ENCODE measurements around the gene PRELID3B. TPM values are rescaled to one million over a fixed set of nuclear protein-coding genes. Genes with fewer than 3 reads are reported as not detected.

PRELID3B gene
- 102 and 127 TPM in 2 replicates for total RNA-seq (2014; rRNA removed; shearing (Covaris generic))

- Histone ChIP-seq H3K4me1 (replicated peaks) (peaks cover 24% of the 10 kb centered on the region), H3K27ac (peak within 1 kb of the TSS; percentile 39), H3K9me3 (replicated peaks) (no peaks in the 10 kb centered on the region), H3K4me3 (peak within 1 kb of the TSS; percentile 79), H3K27me3 (replicated peaks) (no peaks in the 10 kb centered on the region), H3K36me3 (peaks cover 42% of the 10 kb centered on the region)
- DNase-seq (ENCODE audit: low read depth in 1 of 2, low spot score in 2 of 2), result no peak
Observed at GRCh38 chr20:59042151-59042795, at the start of gene PRELID3B. Gene PRELID3B, minus strand, starts transcription at chr20:59042786. Its CDS starts 56 bp downstream, at chr20:59042730.

- Histone ChIP-seq H3K36me3 (no peaks in the 10 kb centered on the region), H3K4me3 (no peak overlapping the region), H3K27me3 (replicated peaks) (peaks cover 34% of the 10 kb centered on the region), H3K9me3 (replicated peaks) (no peaks in the 10 kb centered on the region), H3K27ac (no peak overlapping the region), H3K4me1 (replicated peaks) (no peaks in the 10 kb centered on the region)
- DNase-seq (ENCODE audit: low read depth in 1 of 2, low spot score in 2 of 2), result peak; percentile 38 to 68
Observed at GRCh38 chr20:59087829-59088433, 45.3 kb upstream of the PRELID3B start.

DNA sequence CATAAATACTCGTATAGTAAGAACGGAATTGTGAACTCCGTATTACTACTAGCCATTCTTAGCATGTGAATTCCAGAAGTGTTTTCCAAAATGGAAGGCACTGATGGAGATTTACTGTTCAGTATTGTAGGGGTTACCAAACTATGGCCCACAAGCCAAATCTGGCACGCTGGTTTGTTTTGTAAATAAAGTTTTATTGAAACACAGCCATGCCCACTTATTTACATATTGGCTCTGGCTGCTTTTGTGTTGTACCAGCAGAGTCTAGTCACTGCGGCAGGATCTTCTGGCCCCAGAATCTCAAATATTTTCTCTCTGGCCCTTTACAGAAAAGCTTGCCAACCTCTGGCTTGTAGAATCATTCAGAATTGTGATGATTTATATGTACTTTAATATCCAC, 44.3 kb upstream of the PRELID3B start:
- no peak for DNase-seq (ENCODE audit: low read depth in 1 of 2, low spot score in 2 of 2)
- Histone ChIP-seq H3K4me3 (no peak overlapping the region), H3K27ac (no peak overlapping the region), H3K36me3 (no peaks in the 10 kb centered on the region), H3K4me1 (replicated peaks) (no peaks in the 10 kb centered on the region), H3K27me3 (replicated peaks) (peaks cover 32% of the 10 kb centered on the region), H3K9me3 (replicated peaks) (no peaks in the 10 kb centered on the region)

- Histone ChIP-seq H3K4me1 (replicated peaks) (no peaks in the 10 kb centered on the region), H3K27me3 (replicated peaks) (peaks cover 19% of the 10 kb centered on the region; the same call in 1 of the 2 replicates), H3K27ac (no peak overlapping the region), H3K4me3 (no peak overlapping the region), H3K36me3 (no peaks in the 10 kb centered on the region), H3K9me3 (replicated peaks) (no peaks in the 10 kb centered on the region)
- DNase-seq (ENCODE audit: low read depth in 1 of 2, low spot score in 2 of 2), result no peak
Observed at GRCh38 chr20:59084041-59084850, 41.7 kb upstream of the PRELID3B start.

- no peak overlapping the region for H3K27ac ChIP-seq
- no peaks in the 10 kb centered on the region for H3K9me3 ChIP-seq (replicated peaks)
- H3K4me1 ChIP-seq (replicated peaks), result no peaks in the 10 kb centered on the region
- H3K27me3 ChIP-seq (replicated peaks), result peaks cover 27% of the 10 kb centered on the region
- no peak overlapping the region for H3K4me3 ChIP-seq
- H3K36me3 ChIP-seq, result no peaks in the 10 kb centered on the region
- no peak for DNase-seq (ENCODE audit: low read depth in 1 of 2, low spot score in 2 of 2)
Observed at GRCh38 chr20:59082981-59083380, 40.4 kb upstream of the PRELID3B start.

DNA sequence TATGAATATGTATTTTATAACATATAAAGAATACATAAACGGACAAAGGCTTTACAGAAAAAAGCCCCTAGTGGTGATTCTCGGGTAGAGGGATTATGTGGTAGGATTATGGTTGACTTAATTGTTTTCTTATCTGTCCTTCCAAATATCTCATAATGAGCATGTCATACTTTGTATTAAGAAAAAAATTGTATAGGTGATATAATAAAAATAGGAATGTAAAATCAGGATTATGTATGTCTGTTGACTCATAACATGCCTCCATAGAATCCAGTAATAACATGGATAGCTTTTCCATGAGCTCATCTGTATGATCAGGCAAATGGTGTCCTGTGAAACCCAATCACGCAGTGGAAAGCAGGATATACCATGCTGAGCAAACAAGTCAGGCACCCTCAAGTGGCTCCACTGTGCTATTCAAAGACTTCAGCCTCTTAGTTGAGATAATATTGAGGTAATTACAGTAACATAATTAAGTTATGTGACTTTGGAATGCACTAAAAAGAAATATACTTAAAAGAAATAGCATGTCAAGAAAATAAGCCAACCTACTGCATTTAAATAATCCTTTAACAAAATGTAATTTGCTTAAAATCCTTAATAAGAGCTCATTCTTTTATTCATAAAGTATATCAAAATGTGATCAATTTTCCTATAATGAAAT, 39.6 kb upstream of the PRELID3B start:
- Histone ChIP-seq H3K27ac (no peak overlapping the region), H3K36me3 (no peaks in the 10 kb centered on the region), H3K4me3 (no peak overlapping the region), H3K27me3 (replicated peaks) (peaks cover 27% of the 10 kb centered on the region), H3K9me3 (replicated peaks) (no peaks in the 10 kb centered on the region), H3K4me1 (replicated peaks) (no peaks in the 10 kb centered on the region)
- no peak for DNase-seq (ENCODE audit: low read depth in 1 of 2, low spot score in 2 of 2)

DNA sequence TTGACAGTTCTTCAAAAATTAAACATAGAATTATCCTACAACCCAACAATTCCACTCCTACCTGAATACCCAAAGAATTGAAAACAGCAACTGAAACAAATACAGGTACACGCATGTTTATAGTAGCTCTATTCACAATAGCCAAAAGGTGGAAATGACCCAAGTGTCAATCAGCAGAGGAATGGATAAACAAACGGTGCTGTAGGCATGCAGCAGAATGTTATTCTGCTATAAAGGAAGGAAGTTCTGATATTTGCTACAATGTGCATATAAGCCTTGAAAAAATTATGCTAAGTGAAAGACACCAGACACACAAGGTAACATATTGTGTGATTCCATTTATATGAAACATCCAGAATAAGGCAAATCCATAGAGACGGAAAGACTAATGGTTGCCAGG, 38.5 kb upstream of the PRELID3B start:
- no peak for DNase-seq (ENCODE audit: low read depth in 1 of 2, low spot score in 2 of 2)
- H3K36me3 ChIP-seq, result no peaks in the 10 kb centered on the region

DNA sequence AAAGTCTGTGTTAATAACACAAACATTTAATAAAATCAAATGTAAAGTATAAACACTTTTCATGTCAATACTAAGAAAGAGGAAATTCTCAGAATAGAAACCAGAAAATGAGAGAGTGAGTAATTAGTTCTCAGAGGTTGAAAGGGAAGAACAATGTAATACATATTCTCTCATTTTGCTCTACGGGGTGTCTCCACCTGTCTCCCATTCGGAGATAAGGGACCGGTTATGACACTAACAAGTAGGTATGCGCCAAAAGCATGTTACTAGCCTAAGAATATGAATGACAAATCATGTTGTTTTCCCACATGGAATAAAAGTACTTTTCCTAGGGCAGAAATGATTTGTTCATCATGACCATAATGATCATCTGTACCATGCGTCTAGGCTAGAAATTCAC, 35.6 kb upstream of the PRELID3B start:
- H3K27ac ChIP-seq, result no peak overlapping the region
- H3K36me3 ChIP-seq, result no peaks in the 10 kb centered on the region
- H3K27me3 ChIP-seq (replicated peaks), result peaks cover 43% of the 10 kb centered on the region
- H3K9me3 ChIP-seq (replicated peaks), result no peaks in the 10 kb centered on the region
- H3K4me1 ChIP-seq (replicated peaks), result no peaks in the 10 kb centered on the region
- DNase-seq (ENCODE audit: low read depth in 1 of 2, low spot score in 2 of 2), result no peak
- H3K4me3 ChIP-seq, result no peak overlapping the region

More for the DNA sequence above, 38.5 kb upstream of the PRELID3B start:
- no peak overlapping the region for H3K4me3 ChIP-seq
- no peaks in the 10 kb centered on the region for H3K9me3 ChIP-seq (replicated peaks)
- no peak overlapping the region for H3K27ac ChIP-seq
- peaks cover 25% of the 10 kb centered on the region for H3K27me3 ChIP-seq (replicated peaks)
- H3K4me1 ChIP-seq (replicated peaks), result no peaks in the 10 kb centered on the region

DNA sequence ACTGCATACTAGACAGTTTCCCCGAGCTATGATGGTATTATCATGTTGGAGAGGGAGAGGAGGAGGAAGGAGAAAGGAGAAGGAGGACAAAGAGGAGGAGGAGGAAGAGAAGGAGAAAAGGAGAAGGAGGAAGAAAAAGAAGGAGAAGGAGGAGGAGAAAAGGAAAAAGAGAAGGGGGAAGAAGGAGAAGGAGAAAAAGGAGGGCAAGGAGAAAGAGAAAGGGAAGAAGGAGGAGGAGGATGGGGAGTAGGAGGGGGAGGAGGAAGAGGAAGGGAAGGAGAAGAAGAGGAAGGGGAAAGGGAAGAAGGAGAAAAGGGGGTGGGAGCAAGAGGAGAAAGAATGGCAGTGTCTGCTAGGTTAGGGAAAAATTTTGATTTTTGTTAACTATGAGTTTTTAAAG, 35.1 kb upstream of the PRELID3B start:
- Histone ChIP-seq H3K4me1 (replicated peaks) (no peaks in the 10 kb centered on the region), H3K36me3 (no peaks in the 10 kb centered on the region), H3K9me3 (replicated peaks) (no peaks in the 10 kb centered on the region), H3K27ac (no peak overlapping the region), H3K27me3 (replicated peaks) (peaks cover 47% of the 10 kb centered on the region), H3K4me3 (no peak overlapping the region)
- DNase-seq (ENCODE audit: low read depth in 1 of 2, low spot score in 2 of 2), result no peak

GRCh38 chr20:59075934-59076508, 33.4 kb upstream of the PRELID3B start:
- peaks cover 51% of the 10 kb centered on the region for H3K27me3 ChIP-seq (replicated peaks)
- no peak for DNase-seq (ENCODE audit: low read depth in 1 of 2, low spot score in 2 of 2)
- H3K4me3 ChIP-seq, result no peak overlapping the region
- H3K36me3 ChIP-seq, result no peaks in the 10 kb centered on the region
- H3K4me1 ChIP-seq (replicated peaks), result no peaks in the 10 kb centered on the region
- no peak overlapping the region for H3K27ac ChIP-seq
- H3K9me3 ChIP-seq (replicated peaks), result no peaks in the 10 kb centered on the region

DNA sequence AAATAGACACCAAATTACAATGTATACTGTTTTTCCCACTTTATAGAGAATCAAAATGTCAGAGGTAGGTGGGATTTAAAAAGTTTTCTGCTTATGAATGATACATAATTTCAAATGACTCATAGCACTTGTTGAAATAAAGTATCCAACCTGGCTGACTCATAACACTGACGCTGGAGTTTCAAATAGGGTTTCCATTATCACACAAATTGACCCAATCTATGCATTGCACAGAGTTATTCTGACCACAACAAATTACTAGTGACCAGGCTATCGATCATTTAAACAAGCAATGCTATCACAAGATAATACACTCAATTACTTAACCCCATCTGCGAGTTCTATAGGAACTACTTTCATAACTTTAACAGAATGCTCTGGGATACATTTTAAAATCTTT, 31.9 kb upstream of the PRELID3B start:
- H3K9me3 ChIP-seq (replicated peaks), result no peaks in the 10 kb centered on the region
- H3K4me3 ChIP-seq, result no peak overlapping the region
- no peak overlapping the region for H3K27ac ChIP-seq
- DNase-seq (ENCODE audit: low read depth in 1 of 2, low spot score in 2 of 2), result no peak
- H3K4me1 ChIP-seq (replicated peaks), result no peaks in the 10 kb centered on the region
- H3K36me3 ChIP-seq, result no peaks in the 10 kb centered on the region
- H3K27me3 ChIP-seq (replicated peaks), result peaks cover 64% of the 10 kb centered on the region

DNA sequence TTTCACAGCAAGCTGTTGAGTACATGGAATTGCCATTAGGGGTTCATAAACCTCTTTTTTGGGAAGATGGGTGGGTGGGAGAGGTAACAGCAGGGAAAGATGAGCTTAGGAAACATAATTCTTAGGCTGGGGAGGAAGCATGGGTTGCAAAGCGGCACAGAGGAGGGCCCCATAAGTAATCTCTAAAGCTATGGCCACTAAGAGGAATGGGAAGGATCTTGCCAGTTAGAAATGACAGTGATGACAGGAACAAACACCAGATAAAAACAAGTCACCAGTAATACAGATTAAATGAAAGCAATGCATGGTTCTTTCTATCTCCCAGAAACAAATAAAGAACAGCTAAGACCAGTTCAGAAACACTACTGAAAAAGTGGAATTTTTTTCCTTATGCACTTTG, 31.0 kb upstream of the PRELID3B start:
- Histone ChIP-seq H3K27me3 (replicated peaks) (peaks cover 69% of the 10 kb centered on the region), H3K36me3 (no peaks in the 10 kb centered on the region), H3K4me1 (replicated peaks) (no peaks in the 10 kb centered on the region), H3K4me3 (no peak overlapping the region), H3K27ac (no peak overlapping the region), H3K9me3 (replicated peaks) (no peaks in the 10 kb centered on the region)
- no peak for DNase-seq (ENCODE audit: low read depth in 1 of 2, low spot score in 2 of 2)

GRCh38 chr20:59071216-59071615, 28.6 kb upstream of the PRELID3B start:
- no peak for DNase-seq (ENCODE audit: low read depth in 1 of 2, low spot score in 2 of 2)
- H3K36me3 ChIP-seq, result no peaks in the 10 kb centered on the region
- no peak overlapping the region for H3K27ac ChIP-seq
- H3K4me3 ChIP-seq, result no peak overlapping the region
- peaks cover 63% of the 10 kb centered on the region for H3K27me3 ChIP-seq (replicated peaks)
- no peaks in the 10 kb centered on the region for H3K9me3 ChIP-seq (replicated peaks)
- H3K4me1 ChIP-seq (replicated peaks), result no peaks in the 10 kb centered on the region

Measured in SJSA1 (cell line).